Lower leg skin (tissue), 3 donors: ENCODE results near the gene TUT7.

Source experiments
- POLR2A ChIP-seq, 2 donors: fragments of 450-650 bp; IDR thresholded peaks; one replicate each; pipeline ENCODE4 v1.6.1; 2016 to 2017; ENCODE audit warnings: antibody characterized with exemption in 2 of 2, mild to moderate bottlenecking in 1 of 2, moderate library complexity in 1 of 2
- TF ChIP-seq, protein P1 (sequence below), 3 donors: fragments of 450-650 bp; IDR thresholded peaks; one replicate each; pipeline ENCODE4 v1.5.1; 2016; ENCODE audit warnings: antibody characterized with exemption in 3 of 3, mild to moderate bottlenecking in 3 of 3, moderate library complexity in 2 of 3

- TF ChIP-seq, protein P1, sequence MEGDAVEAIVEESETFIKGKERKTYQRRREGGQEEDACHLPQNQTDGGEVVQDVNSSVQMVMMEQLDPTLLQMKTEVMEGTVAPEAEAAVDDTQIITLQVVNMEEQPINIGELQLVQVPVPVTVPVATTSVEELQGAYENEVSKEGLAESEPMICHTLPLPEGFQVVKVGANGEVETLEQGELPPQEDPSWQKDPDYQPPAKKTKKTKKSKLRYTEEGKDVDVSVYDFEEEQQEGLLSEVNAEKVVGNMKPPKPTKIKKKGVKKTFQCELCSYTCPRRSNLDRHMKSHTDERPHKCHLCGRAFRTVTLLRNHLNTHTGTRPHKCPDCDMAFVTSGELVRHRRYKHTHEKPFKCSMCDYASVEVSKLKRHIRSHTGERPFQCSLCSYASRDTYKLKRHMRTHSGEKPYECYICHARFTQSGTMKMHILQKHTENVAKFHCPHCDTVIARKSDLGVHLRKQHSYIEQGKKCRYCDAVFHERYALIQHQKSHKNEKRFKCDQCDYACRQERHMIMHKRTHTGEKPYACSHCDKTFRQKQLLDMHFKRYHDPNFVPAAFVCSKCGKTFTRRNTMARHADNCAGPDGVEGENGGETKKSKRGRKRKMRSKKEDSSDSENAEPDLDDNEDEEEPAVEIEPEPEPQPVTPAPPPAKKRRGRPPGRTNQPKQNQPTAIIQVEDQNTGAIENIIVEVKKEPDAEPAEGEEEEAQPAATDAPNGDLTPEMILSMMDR (IDR thresholded peaks at IDR 0.05): no peak
- TF ChIP-seq POLR2A (IDR thresholded peaks at IDR 0.05): no peak
These were observed 24.0 kb downstream of the TUT7 start for GRCh38 chr9:86330186-86330585.
